Fibroblast of lung (primary cell): ENCODE data around the gene PDSS2. TPM values are rescaled to one million over a fixed set of nuclear protein-coding genes. Genes with fewer than 3 reads are reported as not detected.

ENCODE experiments used
- DNase-seq, 2 donors: peaks; one replicate each; pipeline versions ENCODE4 v3.0.0 to v3.0.0-alpha.2; 2010; ENCODE audit warnings: low read depth in 2 of 2
- H2AFZ ChIP-seq: 2 replicates; pipeline ENCODE4 v1.5.1; 2012; ENCODE audit warnings: low read length, control low read depth, inconsistent platforms
- H3K27ac ChIP-seq: 2 replicates; pipeline ENCODE4 v1.5.1; 2011; ENCODE audit warnings: low read length, control low read depth; ENCODE audit not compliant: insufficient read depth
- H3K27me3 ChIP-seq: 2 replicates; pipeline ENCODE4 v1.5.1; 2011; ENCODE audit warnings: mild to moderate bottlenecking, low read length; ENCODE audit not compliant: control insufficient read depth, insufficient read depth
- H3K36me3 ChIP-seq: 2 replicates; pipeline ENCODE4 v1.5.1; 2011; ENCODE audit warnings: low read length; ENCODE audit not compliant: control insufficient read depth, insufficient read depth
- H3K4me1 ChIP-seq: 2 replicates; pipeline ENCODE4 v1.5.1; 2011; ENCODE audit warnings: low read length; ENCODE audit not compliant: control insufficient read depth, insufficient read depth; ENCODE audit errors: extremely low read depth
- H3K4me2 ChIP-seq: 2 replicates; pipeline ENCODE4 v1.5.1; 2011; ENCODE audit warnings: low read length, control low read depth; ENCODE audit not compliant: insufficient read depth; ENCODE audit errors: extremely low read depth
- H3K4me3 ChIP-seq, 4 experiments: fragments of 200-600 bp in 1 of 4; sonication (generic) in 1 of 4; replicated peaks in 1 of 4; 2 replicates each; pipeline ENCODE4 v1.5.1; 2011 to 2016; ENCODE audit warnings: low read length in 4 of 4, low read depth in 3 of 4, mild to moderate bottlenecking in 3 of 4, control low read depth in 2 of 4, inconsistent platforms in 1 of 4, mixed read lengths in 1 of 4; ENCODE audit not compliant: insufficient read depth in 1 of 4; ENCODE audit errors: control extremely low read depth in 1 of 4
- H3K79me2 ChIP-seq: 2 replicates; pipeline ENCODE4 v1.5.1; 2012; ENCODE audit warnings: mild to moderate bottlenecking, low read length, inconsistent platforms; ENCODE audit not compliant: control insufficient read depth, insufficient read depth
- H3K9ac ChIP-seq: 2 replicates; pipeline ENCODE4 v1.5.1; 2011; ENCODE audit warnings: mild to moderate bottlenecking, low read length, control low read depth; ENCODE audit not compliant: insufficient read depth
- H3K9me3 ChIP-seq: 2 replicates; pipeline ENCODE4 v1.5.1; 2012; ENCODE audit warnings: low read depth, low read length; ENCODE audit not compliant: control insufficient read depth, insufficient read depth
- H4K20me1 ChIP-seq: 2 replicates; pipeline ENCODE4 v1.5.1; 2011; ENCODE audit warnings: low read length; ENCODE audit not compliant: control insufficient read depth, insufficient read depth; ENCODE audit errors: extremely low read depth
- EZH2 ChIP-seq: IDR thresholded peaks from 2 replicates; pipeline ENCODE4 v1.5.1; 2012; ENCODE audit warnings: low read length, control low read depth, mild to moderate bottlenecking; ENCODE audit errors: missing control alignments
- polyA plus RNA-seq, 2 donors: library from polyadenylated mRNA; depleted of rRNA in 1 of 2; stranded (reverse) in 1 of 2; unstranded in 1 of 2; fragments of >200 nt; gene quantifications; 2 replicates each; pipeline ENCODE4 v1.2.1, GENCODE V29; 2011 to 2012; ENCODE audit warnings: missing spikeins in 1 of 2
- total RNA-seq: library from RNA; depleted of rRNA; stranded (reverse); fragments of >200 nt; gene quantifications from 2 replicates; pipeline ENCODE4 v1.2.1, GENCODE V29; 2014
- TF ChIP-seq, protein P1 (sequence below), 2 donors: IDR thresholded peaks in 1 of 2; conservative IDR thresholded peaks in 1 of 2; 1 replicate in 1 of 2; 2 replicates in 1 of 2; pipeline ENCODE4 v1.5.1; 2011 to 2012; ENCODE audit warnings: low read length in 2 of 2, control low read depth in 1 of 2, inconsistent platforms in 1 of 2, low read depth in 1 of 2, mild to moderate bottlenecking in 1 of 2

PDSS2 gene
- total and polyA plus RNA-seq, 2 donors (not counting 1 experiment from before 2014, with no cell fraction given), result 12.1 to 13.8 TPM

DNA sequence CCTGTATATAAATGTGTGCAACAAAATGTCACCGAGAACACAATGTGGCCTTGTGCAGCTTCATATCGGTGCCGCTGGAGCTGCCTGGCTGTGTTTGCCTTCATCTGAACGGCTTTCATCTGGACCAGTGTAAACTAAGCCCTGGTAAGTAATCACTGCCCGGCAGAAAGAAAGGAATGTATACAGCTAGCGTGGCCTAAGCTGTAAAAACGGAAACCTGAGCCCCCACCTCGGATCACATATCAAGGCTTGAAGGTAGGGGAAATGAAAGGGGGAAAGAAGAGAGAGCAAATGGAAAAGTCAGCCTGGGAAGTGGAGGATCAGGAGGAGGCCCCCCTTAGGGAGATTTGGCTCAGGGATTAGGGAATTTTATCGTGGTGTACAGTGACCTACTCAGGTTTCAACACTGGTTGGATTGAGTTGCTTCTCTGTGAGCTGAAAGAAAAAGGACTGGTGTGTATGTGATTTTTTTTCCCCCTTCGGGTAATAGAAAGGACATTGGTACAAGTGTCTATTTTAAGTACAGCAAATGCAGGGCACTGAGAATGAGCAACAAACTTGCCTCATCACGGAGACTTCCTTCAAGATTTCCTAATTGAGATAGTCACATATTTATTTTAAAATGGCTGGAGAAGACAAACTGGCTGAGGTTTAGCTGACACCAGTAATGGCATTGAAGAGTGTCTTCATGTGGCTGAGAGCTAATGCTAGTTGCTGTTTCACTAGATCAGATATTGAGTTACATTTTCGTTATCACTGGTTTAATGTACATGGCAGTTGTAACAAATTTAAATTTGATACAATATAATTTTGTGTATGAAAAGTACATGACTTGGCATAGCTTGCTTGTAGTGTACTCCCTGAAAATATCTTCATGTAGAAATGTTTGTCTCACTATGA lies 34.0 kb upstream of the PDSS2 start:
- Histone ChIP-seq H3K4me1 (peaks cover 19% of the 10 kb centered on the region), H3K79me2 (peaks cover 65% of the 10 kb centered on the region), H3K27ac (peak overlapping the region; percentile 67), H3K4me2 (peak overlapping the region; percentile 46), H3K4me3 (peak overlapping the region; percentile 63 to 94 (median 86)), H3K36me3 (no peaks in the 10 kb centered on the region), H4K20me1 (no peaks in the 10 kb centered on the region), H2AFZ (peak overlapping the region; percentile 34), H3K9ac (peak overlapping the region; percentile 44), H3K9me3 (no peaks in the 10 kb centered on the region), H3K27me3 (no peaks in the 10 kb centered on the region)
- peak; percentile 31 to 60 for DNase-seq
- no peak for TF ChIP-seq EZH2
- TF ChIP-seq, protein P1, sequence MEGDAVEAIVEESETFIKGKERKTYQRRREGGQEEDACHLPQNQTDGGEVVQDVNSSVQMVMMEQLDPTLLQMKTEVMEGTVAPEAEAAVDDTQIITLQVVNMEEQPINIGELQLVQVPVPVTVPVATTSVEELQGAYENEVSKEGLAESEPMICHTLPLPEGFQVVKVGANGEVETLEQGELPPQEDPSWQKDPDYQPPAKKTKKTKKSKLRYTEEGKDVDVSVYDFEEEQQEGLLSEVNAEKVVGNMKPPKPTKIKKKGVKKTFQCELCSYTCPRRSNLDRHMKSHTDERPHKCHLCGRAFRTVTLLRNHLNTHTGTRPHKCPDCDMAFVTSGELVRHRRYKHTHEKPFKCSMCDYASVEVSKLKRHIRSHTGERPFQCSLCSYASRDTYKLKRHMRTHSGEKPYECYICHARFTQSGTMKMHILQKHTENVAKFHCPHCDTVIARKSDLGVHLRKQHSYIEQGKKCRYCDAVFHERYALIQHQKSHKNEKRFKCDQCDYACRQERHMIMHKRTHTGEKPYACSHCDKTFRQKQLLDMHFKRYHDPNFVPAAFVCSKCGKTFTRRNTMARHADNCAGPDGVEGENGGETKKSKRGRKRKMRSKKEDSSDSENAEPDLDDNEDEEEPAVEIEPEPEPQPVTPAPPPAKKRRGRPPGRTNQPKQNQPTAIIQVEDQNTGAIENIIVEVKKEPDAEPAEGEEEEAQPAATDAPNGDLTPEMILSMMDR (conservative IDR thresholded peaks at IDR 0.05 in 1 of 2, IDR thresholded peaks at IDR 0.05 in 1 of 2; ENCODE audit: low read depth in 1 of 2, low read length in 2 of 2), result no peak

DNA sequence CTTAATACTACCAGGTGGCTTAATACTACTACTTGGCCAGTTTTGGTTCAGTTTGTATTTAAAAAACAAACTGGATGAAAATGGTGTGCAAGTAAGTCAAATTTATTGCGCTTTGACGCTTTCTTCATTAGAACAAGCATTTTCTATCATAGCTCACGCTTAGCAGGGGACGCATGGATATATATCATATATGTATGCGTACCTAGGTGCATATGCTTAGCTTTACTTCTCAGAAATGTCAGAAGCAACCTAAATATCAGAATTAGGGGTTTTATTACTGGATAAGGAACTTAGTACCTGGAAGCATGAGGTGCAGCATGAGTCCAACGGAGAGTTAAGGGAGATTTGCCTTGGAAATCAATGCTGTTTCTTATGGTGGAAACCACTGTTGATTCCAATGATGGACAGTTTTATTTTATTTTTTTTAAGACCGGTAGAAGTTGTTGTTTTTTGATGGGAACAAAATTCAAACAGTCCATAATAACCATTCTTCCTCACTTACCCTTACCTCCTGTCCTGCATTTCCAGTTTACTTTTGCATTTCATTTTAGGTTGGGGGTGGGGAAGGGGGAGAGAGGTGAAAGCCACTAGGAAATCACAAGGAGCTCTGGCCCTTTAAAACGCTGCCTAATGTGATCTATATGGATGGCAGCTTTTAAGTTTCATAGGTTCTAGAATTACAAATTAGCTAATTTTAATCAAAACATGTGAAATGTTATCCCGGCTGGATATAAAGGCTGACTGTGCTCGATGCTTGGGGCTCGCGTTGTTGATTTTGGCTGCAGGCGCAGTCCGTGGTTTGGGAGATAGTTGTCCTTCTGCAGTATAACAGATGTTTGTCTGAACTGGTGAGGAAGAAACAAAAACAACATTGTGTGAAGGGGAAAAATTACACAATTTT lies 32.6 kb upstream of the PDSS2 start:
- H3K27ac ChIP-seq, result no peak overlapping the region
- no peaks in the 10 kb centered on the region for H3K36me3 ChIP-seq
- H3K79me2 ChIP-seq, result peaks cover 60% of the 10 kb centered on the region
- no peaks in the 10 kb centered on the region for H3K9me3 ChIP-seq
- peak overlapping the region; percentile 63 to 94 (median 86) for H3K4me3 ChIP-seq
- peaks cover 22% of the 10 kb centered on the region for H3K4me1 ChIP-seq
- peak overlapping the region; percentile 46 for H3K4me2 ChIP-seq
- TF ChIP-seq EZH2, result no peak
- TF ChIP-seq, protein P1 (conservative IDR thresholded peaks at IDR 0.05 in 1 of 2, IDR thresholded peaks at IDR 0.05 in 1 of 2; ENCODE audit: low read depth in 1 of 2, low read length in 2 of 2), result no peak
- H2AFZ ChIP-seq, result no peak overlapping the region
- no peaks in the 10 kb centered on the region for H3K27me3 ChIP-seq
- DNase-seq, result peak; percentile 66 to 78
- H3K9ac ChIP-seq, result no peak overlapping the region
- no peaks in the 10 kb centered on the region for H4K20me1 ChIP-seq

DNA sequence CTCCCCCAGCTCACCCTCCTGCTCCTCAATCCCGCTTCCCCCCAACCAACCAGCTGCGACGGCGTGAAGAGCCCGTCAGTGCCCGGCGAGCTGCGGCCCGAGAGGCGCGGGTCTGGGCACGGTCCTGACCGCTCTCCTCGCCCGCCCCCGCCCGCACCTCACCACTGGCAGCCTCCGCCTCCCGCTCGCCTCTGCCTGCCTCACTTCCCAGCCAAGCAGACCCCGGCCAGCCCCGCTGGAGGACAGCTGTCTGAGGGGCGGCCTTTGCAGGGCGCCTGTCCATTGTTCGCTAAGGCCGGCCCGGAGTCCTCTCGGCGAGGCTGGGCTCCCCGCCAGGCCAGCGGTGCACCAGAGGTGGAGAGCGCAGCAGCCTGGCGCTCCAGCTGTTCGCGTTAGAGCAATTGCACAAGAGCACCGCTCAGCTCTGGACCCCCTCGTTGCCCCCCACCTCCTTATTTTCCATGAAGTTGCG lies 31.8 kb upstream of the PDSS2 start:
- H3K9me3 ChIP-seq, result no peaks in the 10 kb centered on the region
- H3K27ac ChIP-seq, result peak overlapping the region; percentile 84
- no peaks in the 10 kb centered on the region for H3K36me3 ChIP-seq
- H3K79me2 ChIP-seq, result peaks cover 53% of the 10 kb centered on the region
- TF ChIP-seq, protein P1 (conservative IDR thresholded peaks at IDR 0.05 in 1 of 2, IDR thresholded peaks at IDR 0.05 in 1 of 2; ENCODE audit: low read depth in 1 of 2, low read length in 2 of 2), result no peak
- no peak for TF ChIP-seq EZH2
- H4K20me1 ChIP-seq, result no peaks in the 10 kb centered on the region
- DNase-seq, result peak in 1 of 2 donors; percentile 56
- no peaks in the 10 kb centered on the region for H3K27me3 ChIP-seq
- H3K4me3 ChIP-seq, result peak overlapping the region; percentile 63 to 94 (median 86)
- H2AFZ ChIP-seq, result no peak overlapping the region
- H3K4me1 ChIP-seq, result peaks cover 19% of the 10 kb centered on the region
- peak overlapping the region; percentile 67 for H3K9ac ChIP-seq
- H3K4me2 ChIP-seq, result peak overlapping the region; percentile 46
